EL (cell line): ENCODE data around the gene HSPA4L.

Source experiments
- DNase-seq: peaks from one replicate; pipeline ENCODE4 v3.0.0-alpha.2; 2016

The HSPA4L gene

GRCh38 chr4:127783955-127784770 is 2.0 kb downstream of the HSPA4L start:
- no peak for DNase-seq

GRCh38 chr4:127788517-127788916 is 6.4 kb downstream of the HSPA4L start:
- DNase-seq: peak; percentile 13

- no peak for DNase-seq
These were observed 9.3 kb downstream of the HSPA4L start for GRCh38 chr4:127791391-127791790.

- no peak for DNase-seq
These were observed 11.4 kb downstream of the HSPA4L start for GRCh38 chr4:127793528-127793927.

GRCh38 chr4:127799711-127800110 is 17.6 kb downstream of the HSPA4L start:
- no peak for DNase-seq

- no peak for DNase-seq
These were observed 27.2 kb downstream of the HSPA4L start for GRCh38 chr4:127809173-127809800.

GRCh38 chr4:127810551-127810950 is 28.4 kb downstream of the HSPA4L start:
- no peak for DNase-seq

- DNase-seq: no peak
These were observed 40.3 kb downstream of the HSPA4L start for GRCh38 chr4:127822430-127822829.

- no peak for DNase-seq
These were observed 46.0 kb downstream of the HSPA4L start for GRCh38 chr4:127828121-127828520.

- no peak for DNase-seq
These were observed 46.9 kb downstream of the HSPA4L start for GRCh38 chr4:127829014-127829413.

- DNase-seq: no peak
These were observed 50.5 kb downstream of the HSPA4L start for GRCh38 chr4:127832585-127832984.

GRCh38 chr4:127843704-127844600 is 61.8 kb downstream of the HSPA4L start:
- no peak for DNase-seq

- no peak for DNase-seq
These were observed 62.5 kb downstream of the HSPA4L start for GRCh38 chr4:127844601-127845116.

GRCh38 chr4:127846061-127846460 is 63.9 kb downstream of the HSPA4L start:
- no peak for DNase-seq

- DNase-seq: no peak
These were observed 64.6 kb downstream of the HSPA4L start for GRCh38 chr4:127846765-127847164.

- DNase-seq: no peak
These were observed 67.5 kb downstream of the HSPA4L start for GRCh38 chr4:127849505-127850234.

GRCh38 chr4:127852661-127853060 is 70.5 kb downstream of the HSPA4L start:
- no peak for DNase-seq

GRCh38 chr4:127856196-127856812 is 74.2 kb downstream of the HSPA4L start:
- no peak for DNase-seq

- peak; percentile 90 for DNase-seq
These were observed 74.8 kb downstream of the HSPA4L start for GRCh38 chr4:127856813-127857447.

GRCh38 chr4:127857641-127858040 is 75.5 kb downstream of the HSPA4L start:
- DNase-seq: no peak

GRCh38 chr4:127868196-127868595 is 86.1 kb downstream of the HSPA4L start:
- DNase-seq: peak; percentile 30
